ENCODE measurements around the gene INPP1.
"Not testable (repeated sequence)": the region's sequence is repeated elsewhere in the genome, so short reads cannot be mapped to it uniquely, and the experiment has no call there.

INPP1 gene

GRCh38 chr2:190343536-190344275 lies at the start of gene INPP1:
TSS of gene INPP1 (plus strand) at chr2:190343589. CDS start at chr2:190360103, 16,514 bp downstream.
- peak; percentile 19 for DNase-seq (ENCODE audit: low read depth)

GRCh38 chr2:190297880-190298279 lies 45.5 kb upstream of the INPP1 start:
- not testable (repeated sequence) for DNase-seq (ENCODE audit: low read depth)

GRCh38 chr2:190301032-190301431 lies 42.4 kb upstream of the INPP1 start:
- no peak for DNase-seq (ENCODE audit: low read depth)

- no peak for DNase-seq (ENCODE audit: low read depth)
Observed at GRCh38 chr2:190302052-190302451, 41.3 kb upstream of the INPP1 start.

GRCh38 chr2:190303647-190304046 lies 39.7 kb upstream of the INPP1 start:
- DNase-seq (ENCODE audit: low read depth), result no peak

- DNase-seq (ENCODE audit: low read depth), result no peak
Observed at GRCh38 chr2:190304404-190304803, 39.0 kb upstream of the INPP1 start.

- DNase-seq (ENCODE audit: low read depth), result no peak
Observed at GRCh38 chr2:190308031-190308430, 35.4 kb upstream of the INPP1 start.

GRCh38 chr2:190311893-190312634 lies 31.3 kb upstream of the INPP1 start:
- no peak for DNase-seq (ENCODE audit: low read depth)

GRCh38 chr2:190312635-190313025 lies 30.8 kb upstream of the INPP1 start:
- DNase-seq (ENCODE audit: low read depth), result not testable (repeated sequence)

GRCh38 chr2:190313880-190314279 lies 29.5 kb upstream of the INPP1 start:
- DNase-seq (ENCODE audit: low read depth), result no peak

- no peak for DNase-seq (ENCODE audit: low read depth)
Observed at GRCh38 chr2:190315273-190315672, 28.1 kb upstream of the INPP1 start.

GRCh38 chr2:190318514-190318913 lies 24.9 kb upstream of the INPP1 start:
- no peak for DNase-seq (ENCODE audit: low read depth)

GRCh38 chr2:190318931-190319554 lies 24.3 kb upstream of the INPP1 start:
- peak; percentile 4 for DNase-seq (ENCODE audit: low read depth)

- peak; percentile 88 for DNase-seq (ENCODE audit: low read depth)
Observed at GRCh38 chr2:190319555-190320498, 23.6 kb upstream of the INPP1 start, which contains the start of gene HIBCH. TSS of gene HIBCH (minus strand) at chr2:190319826. CDS start at chr2:190319750, 76 bp downstream.

- DNase-seq (ENCODE audit: low read depth), result peak; percentile 20
Observed at GRCh38 chr2:190320696-190321095, 22.7 kb upstream of the INPP1 start.

GRCh38 chr2:190323406-190323805 lies 20.0 kb upstream of the INPP1 start:
- no peak for DNase-seq (ENCODE audit: low read depth)

- no peak for DNase-seq (ENCODE audit: low read depth)
Observed at GRCh38 chr2:190325588-190325987, 17.8 kb upstream of the INPP1 start.

GRCh38 chr2:190327867-190328572 lies 15.4 kb upstream of the INPP1 start:
- DNase-seq (ENCODE audit: low read depth), result no peak

GRCh38 chr2:190328573-190329147 lies 14.7 kb upstream of the INPP1 start:
- DNase-seq (ENCODE audit: low read depth), result no peak

GRCh38 chr2:190333395-190333794 lies 10.0 kb upstream of the INPP1 start:
- DNase-seq (ENCODE audit: low read depth), result no peak

- DNase-seq (ENCODE audit: low read depth), result no peak
Observed at GRCh38 chr2:190333928-190334327, 9.5 kb upstream of the INPP1 start.
